ENCODE measurements around the gene LMF1. TPM values are rescaled to one million over a fixed set of nuclear protein-coding genes. Genes with fewer than 3 reads are reported as not detected.

The LMF1 gene
- total and polyA plus RNA-seq, 2 of the 4 experiments (the other 2 are of a cell fraction) = 7.7 to 13.1 TPM

- no peak for DNase-seq
- POLR2A ChIA-PET (ENCODE audit: unreplicated experiment) = no interaction called here
- H2AK9ac ChIP-seq (replicated peaks; ENCODE audit: low read depth, low read length, poor library complexity) = no peak overlapping the region
- no peak overlapping the region for H3K4me3 ChIP-seq (ENCODE audit: insufficient read depth, low read depth, low read length)
- H3K4ac ChIP-seq (ENCODE audit: low read depth, low read length) = no peak overlapping the region
- 88% methylated on average over 6 of the region's 15 CpGs; no CpG with 5 or more reads in 1 of the 2 experiments for WGBS, 2 experiments (ENCODE audit: extremely low coverage in 2 of 2, insufficient read length in 1 of 2)
- H3K4me2 ChIP-seq (ENCODE audit: low read depth, low read length) = no peak overlapping the region
- H3K79me1 ChIP-seq (ENCODE audit: low read depth in 1 of 2, low read length in 2 of 2) = no peaks in the 10 kb centered on the region
- H3K9me3 ChIP-seq (ENCODE audit: control insufficient read depth, insufficient read depth, low read length) = peaks cover 8% of the 10 kb centered on the region
- H3K23ac ChIP-seq (ENCODE audit: low read depth, low read length) = no peak overlapping the region
- no peak overlapping the region for H3K14ac ChIP-seq (replicated peaks; ENCODE audit: low read depth, low read length)
- no peak overlapping the region for H2BK5ac ChIP-seq (ENCODE audit: low read depth, low read length, poor library complexity, severe bottlenecking)
- H3K56ac ChIP-seq (ENCODE audit: extremely low read depth, insufficient read depth, low read length) = no peak overlapping the region
- H2BK15ac ChIP-seq (ENCODE audit: low read depth, low read length) = no peak overlapping the region
- no peak overlapping the region for H2BK20ac ChIP-seq (ENCODE audit: low read depth, low read length)
- H3K27ac ChIP-seq (ENCODE audit: insufficient read depth, low read length) = no peak overlapping the region
- H4K91ac ChIP-seq (ENCODE audit: insufficient read depth, low read depth, low read length) = no peak overlapping the region
- no peak for TF ChIP-seq NFE2L2 (IDR thresholded peaks at IDR 0.05; ENCODE audit: low read depth, low read length)
- TF ChIP-seq BHLHE40 (IDR thresholded peaks at IDR 0.05; ENCODE audit: low read depth, low read length) = no peak
- TF ChIP-seq, protein P1, sequence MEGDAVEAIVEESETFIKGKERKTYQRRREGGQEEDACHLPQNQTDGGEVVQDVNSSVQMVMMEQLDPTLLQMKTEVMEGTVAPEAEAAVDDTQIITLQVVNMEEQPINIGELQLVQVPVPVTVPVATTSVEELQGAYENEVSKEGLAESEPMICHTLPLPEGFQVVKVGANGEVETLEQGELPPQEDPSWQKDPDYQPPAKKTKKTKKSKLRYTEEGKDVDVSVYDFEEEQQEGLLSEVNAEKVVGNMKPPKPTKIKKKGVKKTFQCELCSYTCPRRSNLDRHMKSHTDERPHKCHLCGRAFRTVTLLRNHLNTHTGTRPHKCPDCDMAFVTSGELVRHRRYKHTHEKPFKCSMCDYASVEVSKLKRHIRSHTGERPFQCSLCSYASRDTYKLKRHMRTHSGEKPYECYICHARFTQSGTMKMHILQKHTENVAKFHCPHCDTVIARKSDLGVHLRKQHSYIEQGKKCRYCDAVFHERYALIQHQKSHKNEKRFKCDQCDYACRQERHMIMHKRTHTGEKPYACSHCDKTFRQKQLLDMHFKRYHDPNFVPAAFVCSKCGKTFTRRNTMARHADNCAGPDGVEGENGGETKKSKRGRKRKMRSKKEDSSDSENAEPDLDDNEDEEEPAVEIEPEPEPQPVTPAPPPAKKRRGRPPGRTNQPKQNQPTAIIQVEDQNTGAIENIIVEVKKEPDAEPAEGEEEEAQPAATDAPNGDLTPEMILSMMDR (conservative IDR thresholded peaks at IDR 0.05; ENCODE audit: low read depth, low read length) = no peak
- no peak for TF ChIP-seq ELK1 (IDR thresholded peaks at IDR 0.05; ENCODE audit: borderline replicate concordance, low read depth, low read length)
- no peak for TF ChIP-seq SMC3 (IDR thresholded peaks at IDR 0.05; ENCODE audit: low read depth, low read length)
- TF ChIP-seq POLR2A (IDR thresholded peaks at IDR 0.05; ENCODE audit: low read depth, low read length) = no peak
- TF ChIP-seq MXI1 (IDR thresholded peaks at IDR 0.05; ENCODE audit: borderline replicate concordance, low read depth, low read length) = no peak
- TF ChIP-seq RFX5 (IDR thresholded peaks at IDR 0.05; ENCODE audit: low read depth, low read length) = no peak
- no peaks in the 10 kb centered on the region for H4K20me1 ChIP-seq (ENCODE audit: insufficient read depth, low read length)
- intact Hi-C loops (cut with micrococcal nuclease) (no loop called here), dilution Hi-C loops (cut with HindIII; ENCODE audit: low sequenced_read_pairs, unreplicated experiment) (no loop called here), in situ Hi-C loops (cut with MboI; ENCODE audit: low sequenced_read_pairs) (no loop called here)
- CTCF ChIA-PET = no interaction called here
- no peak overlapping the region for H3K9ac ChIP-seq (ENCODE audit: low read depth, low read length)
- H3K18ac ChIP-seq (ENCODE audit: low read depth, low read length) = no peak overlapping the region
- H4K5ac ChIP-seq (ENCODE audit: low read depth, low read length) = no peak overlapping the region
- no peak for ATAC-seq (ENCODE audit: low read depth)
- H3K9me1 ChIP-seq (ENCODE audit: insufficient read depth, low read length) = no peaks in the 10 kb centered on the region; the same call in 1 of the 2 replicates
- H3K4me1 ChIP-seq (ENCODE audit: control insufficient read depth, insufficient read depth, low read length) = no peaks in the 10 kb centered on the region
- H4K8ac ChIP-seq (ENCODE audit: low read depth in 2 of 2, low read length in 2 of 2) = no peak overlapping the region
- H2AFZ ChIP-seq (replicated peaks; ENCODE audit: low read length, poor library complexity) = no peak overlapping the region
- peaks cover 10% of the 10 kb centered on the region for H3K36me3 ChIP-seq (ENCODE audit: control insufficient read depth, insufficient read depth, low read length)
- no peaks in the 10 kb centered on the region for H3K27me3 ChIP-seq (ENCODE audit: control insufficient read depth, insufficient read depth, low read length)
- no TSS peak for BruUV-seq (replicated peaks)
- H2AK5ac ChIP-seq (ENCODE audit: low read depth, low read length) = no peak overlapping the region
- H2BK120ac ChIP-seq (ENCODE audit: low read depth, low read length) = no peak overlapping the region
Observed at GRCh38 chr16:911101-911500, 59.7 kb downstream of the LMF1 start.
